HG03196 (cell line): ENCODE results near the gene CLEC16A.

Experiments used
- ATAC-seq: cut with Tn5 transposase; IDR thresholded peaks from one replicate; pipeline ENCODE4 v1.9.1; 2021; ENCODE audit not compliant: unreplicated experiment

The CLEC16A gene

GRCh38 chr16:11149011-11149616 is 204.8 kb downstream of the CLEC16A start:
- no peak for ATAC-seq

GRCh38 chr16:11150190-11150589 is 205.8 kb downstream of the CLEC16A start:
- no peak for ATAC-seq

- no peak for ATAC-seq
Measured at GRCh38 chr16:11151156-11151884, 207.0 kb downstream of the CLEC16A start.

GRCh38 chr16:11151885-11152629 is 207.7 kb downstream of the CLEC16A start:
- no peak for ATAC-seq

- ATAC-seq, result no peak
Measured at GRCh38 chr16:11152677-11153331, 208.4 kb downstream of the CLEC16A start.

- ATAC-seq, result no peak
Measured at GRCh38 chr16:11155284-11155806, 211.0 kb downstream of the CLEC16A start.

- ATAC-seq, result no peak
Measured at GRCh38 chr16:11156401-11156800, 212.0 kb downstream of the CLEC16A start.

GRCh38 chr16:11157143-11157542 is 212.8 kb downstream of the CLEC16A start:
- ATAC-seq, result no peak

GRCh38 chr16:11158018-11158417 is 213.7 kb downstream of the CLEC16A start:
- ATAC-seq, result no peak

GRCh38 chr16:11159282-11159681 is 214.9 kb downstream of the CLEC16A start:
- ATAC-seq, result no peak

GRCh38 chr16:11160676-11161115 is 216.3 kb downstream of the CLEC16A start:
- no peak for ATAC-seq

GRCh38 chr16:11161439-11161838 is 217.1 kb downstream of the CLEC16A start:
- no peak for ATAC-seq

- ATAC-seq, result no peak
Measured at GRCh38 chr16:11161974-11162373, 217.6 kb downstream of the CLEC16A start.

- ATAC-seq, result no peak
Measured at GRCh38 chr16:11162586-11163268, 218.4 kb downstream of the CLEC16A start.

- no peak for ATAC-seq
Measured at GRCh38 chr16:11163761-11164261, 219.4 kb downstream of the CLEC16A start.

GRCh38 chr16:11164482-11165270 is 220.3 kb downstream of the CLEC16A start:
- no peak for ATAC-seq

GRCh38 chr16:11165349-11165748 is 221.0 kb downstream of the CLEC16A start:
- no peak for ATAC-seq

- no peak for ATAC-seq
Measured at GRCh38 chr16:11165894-11166665, 221.7 kb downstream of the CLEC16A start.

GRCh38 chr16:11167581-11167980 is 223.2 kb downstream of the CLEC16A start:
- no peak for ATAC-seq
